Breast epithelium (tissue), 3 donors: ENCODE results near the gene HBEGF.

Experiments
- CTCF ChIP-seq, 3 donors: fragments of 450-650 bp; IDR thresholded peaks; one replicate each; pipeline ENCODE4 v1.5.1; 2016 to 2017; ENCODE audit warnings: antibody characterized with exemption in 3 of 3, mild to moderate bottlenecking in 3 of 3, moderate library complexity in 3 of 3
- POLR2A ChIP-seq: fragments of 450-650 bp; IDR thresholded peaks from one replicate; pipeline ENCODE4 v1.6.1; 2016; ENCODE audit warnings: antibody characterized with exemption, mild to moderate bottlenecking, moderate library complexity
- POLR2AphosphoS5 ChIP-seq, 3 donors: sonication (generic); formaldehyde crosslinking; IDR thresholded peaks; one replicate each; pipeline ENCODE4 v1.6.1; 2017; ENCODE audit warnings: antibody characterized with exemption in 3 of 3

- TF ChIP-seq POLR2A: no peak
- no peak for TF ChIP-seq CTCF (IDR thresholded peaks at IDR 0.05)
- TF ChIP-seq POLR2AphosphoS5 (IDR thresholded peaks at IDR 0.05): no peak
These were observed 36.6 kb downstream of the HBEGF start for GRCh38 chr5:140309706-140310249.
